Glomerular visceral epithelial cell (primary cell): ENCODE results near the gene OR2AT4.
"Not testable (repeated sequence)": the region's sequence is repeated elsewhere in the genome, so short reads cannot be mapped to it uniquely, and the experiment has no call there.

Experiments
- DNase-seq: peaks from one replicate; pipeline ENCODE4 v3.0.0-alpha.2; 2016; ENCODE audit errors: extremely low spot score

OR2AT4 gene

GRCh38 chr11:75096456-75097172 lies at the start of gene OR2AT4:
TSS of gene OR2AT4 (minus strand) at chr11:75096876.
- no peak for DNase-seq

DNA sequence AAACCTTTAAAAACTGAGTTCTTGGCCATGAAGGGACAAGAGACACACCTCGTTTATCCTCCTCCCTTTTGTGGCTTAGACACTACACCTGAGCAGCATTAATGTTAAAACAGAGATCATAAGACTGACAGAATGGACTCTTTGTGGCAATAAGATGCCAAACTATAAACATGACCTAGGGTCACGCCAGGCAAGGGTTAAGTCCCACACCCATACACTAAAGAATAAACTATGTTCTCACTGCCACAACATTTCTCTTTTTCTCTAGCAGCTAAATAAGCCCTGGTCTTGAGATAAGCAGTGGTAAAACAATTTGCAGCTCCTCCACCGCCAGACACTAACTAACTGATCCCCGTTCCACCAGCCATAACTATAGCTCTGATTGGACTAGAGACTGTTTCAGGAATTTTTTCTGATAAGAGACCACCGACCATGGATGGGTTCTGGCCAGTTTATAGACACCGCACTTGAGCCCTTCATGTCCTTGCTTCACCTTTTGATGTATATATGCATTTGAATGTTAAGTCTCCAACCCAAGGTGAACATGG lies 49.4 kb upstream of the OR2AT4 start:
- DNase-seq, result no peak

GRCh38 chr11:75145196-75145971 lies 48.7 kb upstream of the OR2AT4 start:
- DNase-seq, result no peak

DNA sequence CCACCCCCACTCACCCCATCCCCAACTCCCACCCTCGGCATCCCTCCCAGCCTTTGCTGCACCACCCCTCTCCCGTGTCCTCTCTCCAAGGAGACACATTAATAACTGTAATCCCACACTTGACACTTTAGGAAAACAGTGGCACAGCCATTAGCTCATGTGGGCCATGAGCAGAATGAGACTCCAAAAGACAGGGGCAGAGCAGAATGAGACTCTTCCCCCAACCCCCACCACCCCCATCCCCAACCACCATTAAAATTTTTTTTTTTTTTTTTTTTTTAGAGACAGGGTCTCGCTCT lies 48.0 kb upstream of the OR2AT4 start:
- no peak for DNase-seq

- no peak for DNase-seq
Observed at GRCh38 chr11:75143420-75143731, 46.7 kb upstream of the OR2AT4 start.

- DNase-seq, result peak; percentile 90
Observed at GRCh38 chr11:75142714-75143419, 46.2 kb upstream of the OR2AT4 start.

GRCh38 chr11:75141166-75141565 lies 44.5 kb upstream of the OR2AT4 start:
- DNase-seq, result no peak

- peak; percentile 22 for DNase-seq
Observed at GRCh38 chr11:75140269-75141138, 43.8 kb upstream of the OR2AT4 start.

DNA sequence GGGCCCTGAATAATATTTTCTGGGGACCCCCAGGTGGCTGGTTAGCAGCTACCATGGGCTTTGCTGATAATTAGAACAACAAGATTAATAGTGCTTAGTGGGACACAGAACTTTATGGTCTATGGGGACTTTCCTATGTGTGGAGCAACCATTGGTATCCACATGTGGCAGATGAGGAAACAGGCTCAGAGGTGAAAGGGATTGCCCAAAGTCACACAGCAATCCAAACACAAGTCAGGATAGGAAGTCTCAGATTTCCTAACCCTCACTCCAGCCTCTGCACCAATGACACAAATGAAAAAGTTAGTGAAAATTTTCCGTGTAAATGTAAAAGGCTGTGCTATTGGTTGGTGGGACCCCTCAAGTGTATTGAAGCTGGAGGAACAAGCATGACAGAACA lies 39.0 kb upstream of the OR2AT4 start:
- no peak for DNase-seq

DNA sequence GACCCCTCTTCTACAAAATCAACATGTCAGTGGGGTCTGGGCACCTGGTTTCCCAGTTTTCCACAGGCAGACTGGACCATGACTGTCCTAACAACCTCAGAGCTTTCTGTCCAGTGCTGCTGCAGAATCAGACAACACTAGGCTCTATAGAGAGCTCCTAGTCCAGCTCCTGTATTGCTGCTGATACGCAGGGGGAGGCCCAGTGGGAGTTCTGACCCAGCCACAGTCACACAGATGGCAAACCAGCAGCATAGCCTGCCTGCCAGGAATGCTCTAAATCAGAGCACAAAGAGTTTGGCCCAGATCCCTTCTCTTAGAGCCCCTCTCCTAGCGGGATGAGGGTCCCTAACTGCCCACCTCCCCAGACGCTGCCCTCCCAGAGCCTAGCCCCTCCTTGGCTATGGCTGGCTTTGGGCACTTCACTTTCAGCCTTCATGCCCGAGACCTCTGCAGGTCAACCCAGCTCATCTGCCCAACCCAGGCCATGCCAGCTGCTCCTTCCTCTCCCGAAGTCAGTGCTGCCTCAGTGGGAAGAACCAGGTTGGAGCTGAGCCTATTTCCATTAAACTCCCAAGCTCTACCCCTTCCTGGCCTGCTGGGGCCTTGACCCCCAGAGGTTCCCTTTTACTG lies 38.5 kb upstream of the OR2AT4 start:
- no peak for DNase-seq

- DNase-seq, result no peak
Observed at GRCh38 chr11:75133976-75134375, 37.3 kb upstream of the OR2AT4 start.

- no peak for DNase-seq
Observed at GRCh38 chr11:75132080-75132479, 35.4 kb upstream of the OR2AT4 start.

DNA sequence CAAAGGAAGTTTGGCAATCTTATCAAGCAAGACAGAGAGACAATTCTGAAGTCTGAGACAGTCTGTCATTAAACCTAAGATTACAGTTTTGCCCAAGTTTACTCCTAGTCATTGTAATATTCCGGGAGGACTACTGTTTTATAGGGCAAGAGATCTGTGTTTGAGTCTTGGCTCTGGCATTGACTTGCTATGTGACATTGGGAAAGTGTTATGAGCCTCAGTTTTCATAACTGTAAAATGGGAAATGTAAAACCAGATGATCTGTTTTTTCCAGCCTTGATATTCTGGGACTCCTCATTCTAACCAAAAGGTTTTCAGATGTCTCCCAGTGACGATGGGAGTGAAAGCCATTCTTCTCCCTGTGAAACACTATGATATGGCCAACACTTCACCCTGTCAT lies 29.9 kb upstream of the OR2AT4 start:
- DNase-seq, result no peak

DNA sequence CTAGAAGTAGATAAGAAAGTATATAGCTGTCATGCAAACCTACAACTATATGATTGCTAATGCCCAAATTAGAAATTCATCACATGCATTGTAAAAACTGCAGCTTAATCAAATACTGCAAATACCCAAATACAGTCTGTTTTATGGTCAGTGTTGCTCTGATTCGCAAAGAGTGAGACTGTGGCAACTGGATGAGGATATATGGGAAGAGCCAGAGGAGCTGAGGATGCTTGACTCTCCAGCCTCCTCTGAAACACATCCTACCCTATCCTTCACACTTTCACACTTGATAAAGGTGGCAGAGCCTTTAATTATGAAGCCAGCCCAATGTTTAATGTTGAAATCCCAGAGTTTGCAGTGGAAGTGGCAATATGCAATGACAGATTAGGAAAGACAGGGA lies 21.9 kb upstream of the OR2AT4 start:
- no peak for DNase-seq

GRCh38 chr11:75114465-75114864 lies 17.8 kb upstream of the OR2AT4 start:
- DNase-seq, result no peak

DNA sequence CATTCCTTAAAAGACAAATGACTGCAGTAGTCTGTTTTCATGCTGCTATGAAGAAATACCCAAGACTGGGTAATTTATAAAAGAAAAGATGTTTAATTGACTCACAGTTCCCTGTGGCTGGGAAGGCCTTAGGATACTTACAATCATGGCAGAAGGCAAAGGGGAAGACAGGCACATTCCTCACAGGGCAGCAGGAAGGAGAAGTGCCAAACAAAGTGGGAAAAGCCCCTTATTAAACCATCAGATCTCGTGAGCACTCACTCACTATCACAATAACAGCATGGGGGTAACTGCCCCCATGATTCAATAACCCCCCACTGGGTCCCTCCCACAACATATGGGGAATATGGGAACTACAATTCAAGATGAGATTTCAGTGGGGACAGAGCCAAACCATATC lies 16.4 kb upstream of the OR2AT4 start:
- DNase-seq, result no peak

DNA sequence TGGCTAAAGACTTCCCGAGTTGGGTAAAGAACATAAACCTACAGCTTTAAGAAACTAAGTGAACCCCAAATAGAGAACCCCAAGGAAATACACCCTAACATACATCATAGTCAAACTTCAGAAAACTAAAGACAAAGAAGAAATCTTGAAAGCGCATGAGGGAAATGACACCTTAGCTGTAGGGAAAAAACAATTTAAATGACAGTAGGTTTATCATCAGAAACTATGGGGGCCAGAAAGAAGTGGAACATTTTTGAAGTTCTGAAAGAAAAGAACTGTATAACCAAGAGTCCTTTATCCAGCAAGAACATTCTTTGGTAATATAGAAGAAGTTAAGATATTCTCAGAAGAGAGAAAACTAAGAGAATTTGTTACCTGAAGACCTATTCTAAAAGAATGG lies 15.5 kb upstream of the OR2AT4 start:
- no peak for DNase-seq

DNA sequence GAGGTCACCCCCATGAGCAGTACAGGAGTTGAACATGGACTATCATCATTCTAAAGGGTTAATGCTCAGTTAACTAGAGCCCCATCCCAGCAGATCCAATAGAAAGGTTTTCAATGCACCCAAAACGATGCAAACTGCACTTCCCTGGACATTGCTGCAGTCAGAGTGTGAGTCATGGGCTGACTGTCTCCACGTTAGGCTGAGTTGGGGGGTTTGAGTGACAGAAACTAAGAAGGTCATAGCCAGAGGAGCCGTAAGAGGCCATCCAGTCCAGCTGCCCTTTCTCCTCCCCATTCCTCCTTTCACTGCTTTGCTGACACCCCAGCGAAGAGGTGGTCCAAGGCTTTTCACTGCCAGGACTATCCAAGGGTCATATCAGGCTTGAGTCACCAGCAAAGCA lies 10.5 kb upstream of the OR2AT4 start:
- peak; percentile 21 for DNase-seq

- not testable (repeated sequence) for DNase-seq
Observed at GRCh38 chr11:75105967-75106681, 9.4 kb upstream of the OR2AT4 start.

GRCh38 chr11:75105462-75105925 lies 8.8 kb upstream of the OR2AT4 start:
- peak; percentile 7 for DNase-seq
